IPS-15b (cell line): ENCODE measurements around the gene CEP112.

Experiments
- H3K27me3 ChIP-seq: one replicate; pipeline ENCODE4 v1.6.1; 2013; ENCODE audit warnings: low read length; ENCODE audit not compliant: control insufficient read depth, insufficient read depth
- H3K36me3 ChIP-seq: one replicate; pipeline ENCODE4 v1.6.1; 2013; ENCODE audit warnings: low read length; ENCODE audit not compliant: control insufficient read depth, insufficient read depth
- H3K4me1 ChIP-seq: one replicate; pipeline ENCODE4 v1.6.1; 2013; ENCODE audit warnings: mild to moderate bottlenecking, low read length; ENCODE audit not compliant: control insufficient read depth, insufficient read depth
- H3K4me3 ChIP-seq: one replicate; pipeline ENCODE4 v1.5.1; 2013; ENCODE audit warnings: low read depth, low read length
- H3K9ac ChIP-seq: one replicate; pipeline ENCODE4 v1.6.1; 2013; ENCODE audit warnings: low read depth, mild to moderate bottlenecking, low read length
- H3K9me3 ChIP-seq: one replicate; pipeline ENCODE4 v1.6.1; 2013; ENCODE audit warnings: mild to moderate bottlenecking, low read length; ENCODE audit not compliant: control insufficient read depth, insufficient read depth

CEP112 gene

DNA sequence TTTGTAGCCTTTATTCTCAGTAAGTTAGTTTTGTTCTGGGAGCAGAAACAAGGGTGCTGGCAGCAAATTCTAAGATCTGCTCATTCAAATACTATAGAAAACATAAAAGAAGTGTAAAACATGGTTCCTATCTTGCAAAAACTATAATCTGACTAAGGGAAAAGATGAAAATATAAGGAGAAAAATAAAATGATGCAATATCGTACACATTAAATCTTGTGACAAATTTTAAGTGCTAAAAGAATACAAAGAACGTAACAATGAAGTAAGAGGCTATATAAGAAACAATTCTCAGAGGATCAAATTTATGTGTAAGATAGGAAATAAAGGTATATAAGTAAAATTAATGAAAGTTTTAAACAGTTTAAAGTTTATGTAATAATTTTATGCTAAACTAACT lies 224.6 kb downstream of the CEP112 start:
- Histone ChIP-seq H3K9ac (no peak overlapping the region), H3K4me1 (no peaks in the 10 kb centered on the region), H3K4me3 (no peak overlapping the region), H3K9me3 (no peaks in the 10 kb centered on the region), H3K36me3 (no peaks in the 10 kb centered on the region), H3K27me3 (no peaks in the 10 kb centered on the region)

DNA sequence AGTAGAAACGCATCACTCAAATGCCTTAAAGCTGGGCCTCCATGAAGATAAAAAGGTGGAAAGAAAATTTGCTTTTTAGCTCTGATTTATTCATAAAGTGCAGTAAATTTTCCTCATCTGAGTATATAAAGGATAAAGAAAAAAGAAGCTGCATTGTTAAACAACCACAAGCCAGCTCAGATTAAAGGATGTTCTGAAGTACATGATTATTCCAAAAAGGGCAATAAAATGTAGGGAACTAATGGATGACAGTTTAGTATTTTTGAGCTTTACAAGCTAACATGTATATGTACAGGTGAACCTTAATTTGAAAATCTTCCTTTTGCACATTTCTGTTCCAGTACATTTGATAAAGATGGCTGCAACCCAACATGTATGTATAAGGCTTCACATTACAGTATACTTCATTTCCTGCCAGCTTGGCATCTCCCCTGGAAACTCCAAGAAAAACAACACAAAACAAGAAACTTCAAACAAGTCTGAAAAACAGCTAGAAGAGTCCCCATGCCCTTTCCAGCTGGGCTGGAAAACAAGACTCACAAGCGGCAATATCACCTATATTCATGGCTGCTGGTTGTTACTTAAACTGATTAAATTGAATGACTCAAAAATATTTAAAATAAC lies 225.7 kb downstream of the CEP112 start:
- Histone ChIP-seq H3K27me3 (no peaks in the 10 kb centered on the region), H3K9me3 (no peaks in the 10 kb centered on the region), H3K9ac (no peak overlapping the region), H3K4me1 (no peaks in the 10 kb centered on the region), H3K36me3 (no peaks in the 10 kb centered on the region), H3K4me3 (no peak overlapping the region)

DNA sequence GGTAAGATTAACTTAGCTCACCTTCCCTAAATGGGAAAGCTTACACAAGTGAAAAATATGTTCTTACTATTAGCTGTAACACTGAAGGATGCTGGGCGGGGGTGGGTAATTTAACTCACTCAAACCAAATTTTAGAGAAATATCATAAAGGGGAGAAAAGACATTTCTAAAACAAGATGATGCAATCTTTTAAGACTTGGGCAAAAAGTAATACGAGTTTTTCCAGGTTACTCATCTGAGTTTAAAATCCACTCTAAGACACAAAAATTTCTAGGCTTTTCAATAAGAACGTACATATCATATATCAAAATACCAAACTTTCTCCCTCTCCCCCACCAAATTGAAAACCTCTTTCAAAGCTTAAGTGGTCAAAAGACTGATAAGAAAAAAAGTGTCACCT lies 228.8 kb downstream of the CEP112 start:
- Histone ChIP-seq H3K9me3 (no peaks in the 10 kb centered on the region), H3K27me3 (no peaks in the 10 kb centered on the region), H3K4me1 (no peaks in the 10 kb centered on the region), H3K36me3 (no peaks in the 10 kb centered on the region), H3K9ac (no peak overlapping the region), H3K4me3 (no peak overlapping the region)

DNA sequence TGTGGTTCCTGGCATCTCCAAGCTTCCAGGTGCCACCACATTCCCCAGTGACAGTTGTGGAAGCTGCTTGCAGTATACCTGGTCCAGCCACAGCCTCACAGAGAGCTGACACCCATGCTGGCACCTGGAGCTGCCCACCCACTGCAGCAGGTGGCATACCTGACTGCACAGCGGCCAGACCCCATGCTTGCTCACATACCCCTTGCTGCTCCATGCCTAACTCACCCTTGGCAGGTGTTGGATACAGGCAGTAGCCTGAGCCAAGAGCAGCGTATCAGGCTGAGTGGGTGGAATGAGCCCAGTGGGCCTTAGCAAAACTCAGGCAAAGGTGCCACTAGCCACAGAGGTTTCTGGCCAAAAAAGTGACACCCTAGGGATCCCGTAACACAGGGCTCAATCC lies 232.3 kb downstream of the CEP112 start:
- Histone ChIP-seq H3K9ac (no peak overlapping the region), H3K4me1 (no peaks in the 10 kb centered on the region), H3K27me3 (no peaks in the 10 kb centered on the region), H3K36me3 (no peaks in the 10 kb centered on the region), H3K4me3 (no peak overlapping the region), H3K9me3 (no peaks in the 10 kb centered on the region)

DNA sequence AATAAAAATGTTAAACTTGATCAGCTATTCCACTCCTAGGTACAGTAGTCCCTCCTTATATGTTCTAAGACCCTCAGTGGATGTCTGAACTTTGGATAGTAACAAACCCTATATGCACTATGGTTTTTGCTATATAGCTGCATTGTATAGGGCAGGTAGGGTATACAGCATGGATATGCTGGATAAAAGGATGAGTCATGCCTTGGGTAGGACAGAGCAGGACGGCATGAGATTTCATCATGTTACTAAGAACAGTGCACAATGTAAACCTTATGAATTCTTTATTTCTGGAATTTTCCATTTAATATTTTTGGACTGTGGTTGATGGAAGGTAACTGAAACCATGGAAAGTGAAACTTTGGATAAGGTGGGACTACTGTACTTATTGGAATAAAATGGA lies 235.1 kb downstream of the CEP112 start:
- Histone ChIP-seq H3K4me1 (no peaks in the 10 kb centered on the region), H3K9ac (no peak overlapping the region), H3K4me3 (no peak overlapping the region), H3K27me3 (no peaks in the 10 kb centered on the region), H3K9me3 (no peaks in the 10 kb centered on the region), H3K36me3 (no peaks in the 10 kb centered on the region)

DNA sequence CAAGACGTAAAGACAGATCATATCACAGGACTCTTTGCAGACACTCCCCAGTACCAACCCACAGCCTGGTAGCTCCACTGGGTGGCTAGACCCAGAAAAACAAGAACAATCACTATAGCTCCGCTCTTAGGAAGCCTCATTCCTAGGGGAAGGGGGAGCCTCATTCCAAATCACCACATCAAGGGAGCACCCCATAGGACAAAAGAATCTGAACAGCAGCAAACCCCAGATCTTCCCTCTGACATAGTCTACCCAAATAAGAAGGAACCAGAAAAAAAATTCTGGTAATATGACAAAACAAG lies 237.8 kb downstream of the CEP112 start:
- no peaks in the 10 kb centered on the region for H3K9me3 ChIP-seq
- no peaks in the 10 kb centered on the region for H3K4me1 ChIP-seq
- no peaks in the 10 kb centered on the region for H3K36me3 ChIP-seq
- no peak overlapping the region for H3K4me3 ChIP-seq
- no peak overlapping the region for H3K9ac ChIP-seq
- no peaks in the 10 kb centered on the region for H3K27me3 ChIP-seq

DNA sequence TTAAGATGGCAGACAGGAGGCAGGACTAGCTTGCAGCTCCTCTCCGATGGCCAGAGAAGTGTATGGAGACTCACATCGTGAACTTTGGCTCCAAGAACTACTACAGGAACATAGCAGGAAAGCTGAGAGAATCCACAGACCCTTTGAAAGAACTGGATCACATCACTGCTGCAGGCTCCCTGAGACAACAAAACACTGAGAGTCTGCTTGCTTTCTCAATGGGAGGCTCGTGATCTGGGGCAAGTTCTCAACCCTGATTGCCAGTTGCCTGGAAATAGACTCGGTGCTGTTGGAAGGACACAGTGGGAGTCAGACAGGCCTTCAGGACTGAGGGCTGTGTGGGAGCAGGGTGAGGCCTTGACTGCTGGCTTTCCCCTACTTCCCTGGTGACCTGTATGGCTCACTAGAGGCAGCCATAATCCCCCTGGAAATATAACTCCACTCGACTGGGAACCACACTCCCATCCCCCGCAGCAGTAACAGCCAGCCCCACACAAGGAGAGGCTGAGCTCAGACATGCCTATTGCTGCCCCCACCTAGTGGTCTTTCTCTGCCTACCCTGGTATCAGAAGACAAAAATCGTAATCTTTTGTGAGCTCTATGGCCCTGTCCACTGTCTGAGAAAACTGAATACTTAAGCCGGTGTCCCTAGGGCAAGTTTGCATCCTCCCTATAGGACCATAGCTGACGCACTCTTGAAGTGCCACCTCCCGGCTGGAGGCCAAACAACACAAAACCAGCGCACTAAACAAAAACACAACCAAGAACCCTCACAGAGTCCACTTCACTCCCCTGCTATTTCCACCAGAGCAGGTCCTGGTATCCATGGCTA lies 238.4 kb downstream of the CEP112 start:
- Histone ChIP-seq H3K36me3 (no peaks in the 10 kb centered on the region), H3K4me3 (no peak overlapping the region), H3K9ac (no peak overlapping the region), H3K27me3 (no peaks in the 10 kb centered on the region), H3K4me1 (no peaks in the 10 kb centered on the region), H3K9me3 (no peaks in the 10 kb centered on the region)

DNA sequence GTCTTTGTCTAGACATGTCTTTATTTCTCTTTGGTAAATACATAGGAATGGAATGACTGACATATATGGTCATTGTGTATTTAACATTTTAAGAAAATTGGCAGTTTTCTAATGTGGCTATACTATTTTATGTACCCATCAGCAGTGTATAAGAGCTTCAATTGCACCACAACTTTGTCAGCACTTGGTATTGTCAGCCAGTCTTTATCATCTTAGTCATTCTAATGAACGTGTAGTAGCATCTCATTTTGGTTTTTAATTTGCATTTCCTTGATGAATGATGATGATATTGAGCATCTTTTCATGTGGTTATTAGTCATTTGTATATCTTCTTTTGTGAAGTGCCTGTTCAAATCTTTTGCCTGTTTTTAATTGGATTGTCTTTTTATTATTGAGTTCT lies 239.3 kb downstream of the CEP112 start:
- no peaks in the 10 kb centered on the region for H3K9me3 ChIP-seq
- H3K27me3 ChIP-seq, result no peaks in the 10 kb centered on the region
- H3K4me3 ChIP-seq, result no peak overlapping the region
- no peak overlapping the region for H3K9ac ChIP-seq
- H3K36me3 ChIP-seq, result no peaks in the 10 kb centered on the region
- no peaks in the 10 kb centered on the region for H3K4me1 ChIP-seq

DNA sequence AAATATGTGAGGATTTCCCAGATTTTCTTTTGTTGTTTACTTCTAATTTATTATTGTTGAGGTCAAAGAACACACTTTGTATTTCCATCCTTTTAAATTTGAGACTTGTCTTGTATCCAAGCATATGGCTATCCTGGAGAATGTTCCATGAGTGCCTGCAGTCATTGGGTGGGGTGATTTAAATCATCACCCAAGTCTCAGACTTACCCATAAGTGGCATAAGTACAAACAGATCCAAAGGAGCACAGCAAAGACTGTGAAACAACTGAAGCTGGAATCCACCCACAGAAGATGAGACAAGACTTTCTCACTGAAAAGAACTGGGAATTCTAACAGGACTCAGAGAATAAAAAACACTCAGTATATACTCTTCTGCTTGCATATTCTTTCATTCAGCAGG lies 239.9 kb downstream of the CEP112 start:
- H3K4me3 ChIP-seq, result no peak overlapping the region
- no peaks in the 10 kb centered on the region for H3K27me3 ChIP-seq

DNA sequence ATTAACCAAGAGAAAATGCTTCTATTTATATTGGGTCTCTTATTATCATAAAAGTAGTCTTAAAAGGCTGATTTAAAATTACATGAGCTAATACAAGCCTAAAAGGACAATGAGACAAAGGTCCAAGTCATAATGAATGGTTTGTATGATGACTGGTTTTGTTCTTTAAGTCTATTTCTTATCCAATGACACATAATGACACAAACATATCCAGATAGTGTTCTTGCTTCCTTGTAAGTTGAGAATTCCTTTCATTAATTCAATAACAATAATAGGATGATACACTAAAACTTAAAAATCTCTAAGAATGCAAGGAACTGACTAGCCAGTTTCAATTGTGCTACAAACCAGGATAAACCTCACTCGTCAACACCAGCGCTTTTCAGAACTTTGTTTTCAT lies 244.1 kb downstream of the CEP112 start:
- H3K9ac ChIP-seq, result no peak overlapping the region
- no peaks in the 10 kb centered on the region for H3K36me3 ChIP-seq
- H3K4me3 ChIP-seq, result no peak overlapping the region
- H3K9me3 ChIP-seq, result no peaks in the 10 kb centered on the region
- H3K27me3 ChIP-seq, result no peaks in the 10 kb centered on the region
- H3K4me1 ChIP-seq, result no peaks in the 10 kb centered on the region

More for the DNA sequence above, 239.9 kb downstream of the CEP112 start:
- H3K4me1 ChIP-seq, result no peaks in the 10 kb centered on the region
- no peak overlapping the region for H3K9ac ChIP-seq
- H3K9me3 ChIP-seq, result no peaks in the 10 kb centered on the region
- H3K36me3 ChIP-seq, result no peaks in the 10 kb centered on the region

DNA sequence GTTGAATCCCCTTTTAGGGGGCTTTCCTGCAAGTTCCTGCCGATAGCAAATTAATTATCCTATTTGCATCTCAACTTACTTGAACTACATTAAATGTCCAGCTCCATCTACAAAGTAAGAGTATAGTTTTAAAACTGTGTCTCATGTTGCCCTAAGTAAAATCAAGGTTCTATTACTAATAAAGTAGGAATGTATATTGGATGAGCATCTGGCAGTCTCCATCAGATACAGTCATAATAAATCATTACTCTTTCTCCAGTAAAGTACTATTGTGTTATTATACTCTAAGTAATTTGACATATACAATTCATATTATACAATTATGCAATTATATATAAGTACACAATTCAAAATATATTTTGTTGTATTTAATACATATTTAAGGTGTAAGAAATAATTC lies 249.3 kb downstream of the CEP112 start:
- Histone ChIP-seq H3K27me3 (no peaks in the 10 kb centered on the region), H3K9ac (no peak overlapping the region), H3K4me1 (no peaks in the 10 kb centered on the region), H3K4me3 (no peak overlapping the region), H3K36me3 (no peaks in the 10 kb centered on the region), H3K9me3 (no peaks in the 10 kb centered on the region)

DNA sequence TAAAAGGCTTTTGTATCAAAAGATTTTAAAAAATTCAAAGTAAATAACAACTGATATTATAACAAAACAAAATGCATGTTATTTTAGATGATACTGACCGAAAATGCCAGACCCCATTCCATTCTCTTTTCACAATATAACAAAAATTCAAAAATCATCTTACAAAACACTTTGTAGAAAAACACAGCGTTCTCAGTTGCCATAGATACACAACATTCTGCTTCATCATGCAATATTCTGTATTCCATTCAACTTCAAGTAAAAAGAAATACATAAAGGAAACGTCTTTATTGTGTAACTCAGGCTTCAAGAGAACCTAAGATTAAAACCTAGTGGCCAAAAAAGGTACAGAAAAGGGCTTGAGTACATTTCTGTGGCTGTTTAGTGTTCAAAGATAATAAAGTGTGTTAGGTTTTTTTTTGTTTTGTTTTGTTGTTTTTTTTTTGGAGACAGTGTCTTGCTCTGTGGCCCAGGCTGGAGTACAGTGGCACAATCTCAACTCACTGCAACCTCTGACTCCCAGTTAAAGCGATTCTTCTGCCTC lies 250.5 kb downstream of the CEP112 start:
- Histone ChIP-seq H3K4me1 (no peaks in the 10 kb centered on the region), H3K27me3 (no peaks in the 10 kb centered on the region), H3K9ac (no peak overlapping the region), H3K4me3 (no peak overlapping the region), H3K9me3 (no peaks in the 10 kb centered on the region), H3K36me3 (no peaks in the 10 kb centered on the region)
